Liver (tissue), 9 donors: ENCODE data around the gene SYNPR. TPM values are rescaled to one million over a fixed set of nuclear protein-coding genes. Genes with fewer than 3 reads are reported as not detected.

ENCODE experiments used
- DNase-seq: peaks from one replicate; pipeline ENCODE4 v3.0.0-alpha.2; 2017; ENCODE audit warnings: low spot score
- H3K27ac ChIP-seq, 2 donors: one replicate each; pipeline ENCODE4 v1.7.0; 2013; ENCODE audit warnings: inconsistent platforms in 2 of 2, low read length in 2 of 2, control low read depth in 1 of 2, low read depth in 1 of 2, mild to moderate bottlenecking in 1 of 2
- H3K27me3 ChIP-seq, 4 donors: one replicate each; pipeline versions ENCODE4 v1.6.1 to v1.7.0; 2013; ENCODE audit warnings: low read length in 3 of 4, inconsistent platforms in 1 of 4, mild to moderate bottlenecking in 1 of 4, moderate library complexity in 1 of 4; ENCODE audit not compliant: control insufficient read depth in 4 of 4, insufficient read depth in 4 of 4
- H3K36me3 ChIP-seq, 4 donors: one replicate each; pipeline versions ENCODE4 v1.6.1 to v1.7.0; 2013; ENCODE audit warnings: low read length in 3 of 4, mild to moderate bottlenecking in 3 of 4, low read depth in 1 of 4, moderate library complexity in 1 of 4; ENCODE audit not compliant: control insufficient read depth in 4 of 4, insufficient read depth in 3 of 4
- H3K4me1 ChIP-seq, 4 donors: one replicate each; pipeline versions ENCODE4 v1.6.1 to v1.7.0; 2013; ENCODE audit warnings: low read length in 3 of 4, mild to moderate bottlenecking in 3 of 4, moderate library complexity in 1 of 4; ENCODE audit not compliant: control insufficient read depth in 4 of 4, insufficient read depth in 4 of 4
- H3K4me3 ChIP-seq, 3 donors: one replicate each; pipeline versions ENCODE4 v1.6.1 to v1.7.0; 2013; ENCODE audit warnings: low read length in 3 of 3, control low read depth in 1 of 3, low read depth in 1 of 3, mild to moderate bottlenecking in 1 of 3
- H3K9ac ChIP-seq, 2 donors: one replicate each; pipeline ENCODE4 v1.7.0; 2013; ENCODE audit warnings: low read length in 2 of 2, mild to moderate bottlenecking in 2 of 2, moderate library complexity in 2 of 2, control low read depth in 1 of 2, low read depth in 1 of 2
- H3K9me3 ChIP-seq, 4 donors: one replicate each; pipeline versions ENCODE4 v1.6.1 to v1.7.0; 2013; ENCODE audit warnings: low read length in 3 of 4; ENCODE audit not compliant: control insufficient read depth in 4 of 4
- CTCF ChIP-seq: fragments of 150-350 bp; IDR thresholded peaks from 2 replicates; pipeline ENCODE4 v1.5.1; 2017; ENCODE audit warnings: improper control_type of control experiment, low read depth, low read length; ENCODE audit not compliant: missing input control
- FOXA1 ChIP-seq: IDR thresholded peaks from 2 replicates; pipeline ENCODE4 v1.6.1; 2016; ENCODE audit warnings: antibody characterized with exemption
- GABPA ChIP-seq, 2 donors: IDR thresholded peaks in 1 of 2; conservative IDR thresholded peaks in 1 of 2; 2 replicates each; pipeline ENCODE4 v1.6.1; 2016; ENCODE audit warnings: antibody characterized with exemption in 2 of 2, mild to moderate bottlenecking in 1 of 2, moderate library complexity in 1 of 2
- HNF4A ChIP-seq, 2 donors: conservative IDR thresholded peaks; 2 replicates each; pipeline ENCODE4 v1.6.1; 2016; ENCODE audit warnings: antibody characterized with exemption in 2 of 2, mild to moderate bottlenecking in 2 of 2
- HNF4G ChIP-seq: IDR thresholded peaks from 2 replicates; pipeline ENCODE4 v1.6.1; 2016; ENCODE audit warnings: antibody characterized with exemption
- SP1 ChIP-seq: IDR thresholded peaks from 2 replicates; pipeline ENCODE4 v1.6.1; 2018; ENCODE audit warnings: antibody characterized with exemption, mild to moderate bottlenecking
- TAF1 ChIP-seq: conservative IDR thresholded peaks from 2 replicates; pipeline ENCODE4 v1.6.1; 2016; ENCODE audit warnings: antibody characterized with exemption, mild to moderate bottlenecking
- WGBS: extraction: QIAGEN DNeasy Blood & Tissue Kit; methylation state at CpG from one replicate; pipeline ENCODE4 v1.1.7; 2013; 5-methylcytosine and 5-hydroxymethylcytosine counted together
- polyA plus RNA-seq, 2 donors: library from polyadenylated mRNA; stranded (reverse) in 1 of 2; unstranded in 1 of 2; fragments of 200-250 nt in 1 of 2; fragments of >200 nt in 1 of 2; fragmentation: Nextera tagmentation in 1 of 2; extraction: Ambion mirVana in 1 of 2; gene quantifications; one replicate each; pipeline versions ENCODE4 v1.2.1 to v1.2.3, GENCODE V29; 2013 to 2015
- total RNA-seq, 2 donors: library from RNA; depleted of rRNA; stranded (reverse); fragments of >200 nt; gene quantifications; one replicate each; pipeline ENCODE4 v1.2.3, GENCODE V29; 2014
- TF ChIP-seq, protein P1 (sequence below): IDR thresholded peaks from 2 replicates; pipeline ENCODE4 v1.6.1; 2016; ENCODE audit warnings: antibody characterized with exemption, mild to moderate bottlenecking
- TF ChIP-seq, protein P2 (sequence below): IDR thresholded peaks from 2 replicates; pipeline ENCODE4 v1.6.1; 2016; ENCODE audit warnings: antibody characterized with exemption
- donor health status: healthy.
- donor health status: healthy.
- donor health status: healthy.
- donor health status: healthy.
- donor health status: healthy.

Gene SYNPR
- total and polyA plus RNA-seq, 4 donors = not detected

DNA sequence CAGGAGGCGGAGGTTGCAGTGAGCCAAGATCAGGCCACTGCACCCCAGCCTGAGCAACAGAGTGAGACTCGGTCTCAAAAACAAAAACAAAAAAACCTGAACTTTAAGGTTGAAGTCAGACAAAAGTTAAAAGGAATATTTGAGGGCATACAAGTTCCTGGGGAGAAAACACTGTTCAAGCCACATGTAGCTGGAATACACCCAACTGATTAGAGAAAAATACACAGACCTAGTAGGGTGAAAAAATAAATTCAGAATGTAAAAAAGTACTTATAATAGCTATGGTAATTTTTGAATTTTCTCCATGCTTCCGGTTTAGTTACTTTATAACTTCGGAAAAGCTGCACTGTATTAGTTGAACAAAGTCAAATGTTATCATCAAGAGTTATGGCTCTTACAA, 331.7 kb downstream of the SYNPR start:
- DNase-seq = no peak
- Histone ChIP-seq H3K4me1 (no peaks in the 10 kb centered on the region), H3K27me3 (no peaks in the 10 kb centered on the region), H3K36me3 (no peaks in the 10 kb centered on the region), H3K27ac (no peak overlapping the region), H3K9me3 (no peaks in the 10 kb centered on the region), H3K4me3 (no peak overlapping the region), H3K9ac (no peak overlapping the region)
- TF ChIP-seq TAF1 = no peak
- no peak for TF ChIP-seq SP1
- no peak for TF ChIP-seq HNF4A (conservative IDR thresholded peaks at IDR 0.05)
- 87% methylated on average over 4 of the region's 4 CpGs for WGBS

- 84% methylated on average over 1 of the region's 1 CpG for WGBS
- no peak overlapping the region for H3K27ac ChIP-seq
- no peak for TF ChIP-seq HNF4G
- no peak for TF ChIP-seq GABPA (IDR thresholded peaks at IDR 0.05 in 1 of 2, conservative IDR thresholded peaks at IDR 0.05 in 1 of 2)
- TF ChIP-seq, protein P1, sequence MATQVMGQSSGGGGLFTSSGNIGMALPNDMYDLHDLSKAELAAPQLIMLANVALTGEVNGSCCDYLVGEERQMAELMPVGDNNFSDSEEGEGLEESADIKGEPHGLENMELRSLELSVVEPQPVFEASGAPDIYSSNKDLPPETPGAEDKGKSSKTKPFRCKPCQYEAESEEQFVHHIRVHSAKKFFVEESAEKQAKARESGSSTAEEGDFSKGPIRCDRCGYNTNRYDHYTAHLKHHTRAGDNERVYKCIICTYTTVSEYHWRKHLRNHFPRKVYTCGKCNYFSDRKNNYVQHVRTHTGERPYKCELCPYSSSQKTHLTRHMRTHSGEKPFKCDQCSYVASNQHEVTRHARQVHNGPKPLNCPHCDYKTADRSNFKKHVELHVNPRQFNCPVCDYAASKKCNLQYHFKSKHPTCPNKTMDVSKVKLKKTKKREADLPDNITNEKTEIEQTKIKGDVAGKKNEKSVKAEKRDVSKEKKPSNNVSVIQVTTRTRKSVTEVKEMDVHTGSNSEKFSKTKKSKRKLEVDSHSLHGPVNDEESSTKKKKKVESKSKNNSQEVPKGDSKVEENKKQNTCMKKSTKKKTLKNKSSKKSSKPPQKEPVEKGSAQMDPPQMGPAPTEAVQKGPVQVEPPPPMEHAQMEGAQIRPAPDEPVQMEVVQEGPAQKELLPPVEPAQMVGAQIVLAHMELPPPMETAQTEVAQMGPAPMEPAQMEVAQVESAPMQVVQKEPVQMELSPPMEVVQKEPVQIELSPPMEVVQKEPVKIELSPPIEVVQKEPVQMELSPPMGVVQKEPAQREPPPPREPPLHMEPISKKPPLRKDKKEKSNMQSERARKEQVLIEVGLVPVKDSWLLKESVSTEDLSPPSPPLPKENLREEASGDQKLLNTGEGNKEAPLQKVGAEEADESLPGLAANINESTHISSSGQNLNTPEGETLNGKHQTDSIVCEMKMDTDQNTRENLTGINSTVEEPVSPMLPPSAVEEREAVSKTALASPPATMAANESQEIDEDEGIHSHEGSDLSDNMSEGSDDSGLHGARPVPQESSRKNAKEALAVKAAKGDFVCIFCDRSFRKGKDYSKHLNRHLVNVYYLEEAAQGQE = no peak
Measured at GRCh38 chr3:63611382-63611781, 333.3 kb downstream of the SYNPR start.

GRCh38 chr3:63613561-63613960, 335.5 kb downstream of the SYNPR start:
- Histone ChIP-seq H3K36me3 (no peaks in the 10 kb centered on the region), H3K27me3 (no peaks in the 10 kb centered on the region), H3K27ac (no peak overlapping the region), H3K4me1 (no peaks in the 10 kb centered on the region), H3K9me3 (no peaks in the 10 kb centered on the region), H3K4me3 (no peak overlapping the region), H3K9ac (no peak overlapping the region)
- 94% methylated on average over 1 of the region's 1 CpG for WGBS
- no peak for DNase-seq
- no peak for TF ChIP-seq FOXA1
- TF ChIP-seq, protein P2, sequence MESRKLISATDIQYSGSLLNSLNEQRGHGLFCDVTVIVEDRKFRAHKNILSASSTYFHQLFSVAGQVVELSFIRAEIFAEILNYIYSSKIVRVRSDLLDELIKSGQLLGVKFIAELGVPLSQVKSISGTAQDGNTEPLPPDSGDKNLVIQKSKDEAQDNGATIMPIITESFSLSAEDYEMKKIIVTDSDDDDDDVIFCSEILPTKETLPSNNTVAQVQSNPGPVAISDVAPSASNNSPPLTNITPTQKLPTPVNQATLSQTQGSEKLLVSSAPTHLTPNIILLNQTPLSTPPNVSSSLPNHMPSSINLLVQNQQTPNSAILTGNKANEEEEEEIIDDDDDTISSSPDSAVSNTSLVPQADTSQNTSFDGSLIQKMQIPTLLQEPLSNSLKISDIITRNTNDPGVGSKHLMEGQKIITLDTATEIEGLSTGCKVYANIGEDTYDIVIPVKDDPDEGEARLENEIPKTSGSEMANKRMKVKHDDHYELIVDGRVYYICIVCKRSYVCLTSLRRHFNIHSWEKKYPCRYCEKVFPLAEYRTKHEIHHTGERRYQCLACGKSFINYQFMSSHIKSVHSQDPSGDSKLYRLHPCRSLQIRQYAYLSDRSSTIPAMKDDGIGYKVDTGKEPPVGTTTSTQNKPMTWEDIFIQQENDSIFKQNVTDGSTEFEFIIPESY = no peak
- TF ChIP-seq CTCF = no peak
- TF ChIP-seq HNF4G = no peak

More at GRCh38 chr3:63611382-63611781, 333.3 kb downstream of the SYNPR start:
- Histone ChIP-seq H3K4me3 (no peak overlapping the region), H3K9me3 (no peaks in the 10 kb centered on the region), H3K27me3 (no peaks in the 10 kb centered on the region), H3K4me1 (no peaks in the 10 kb centered on the region), H3K36me3 (no peaks in the 10 kb centered on the region), H3K9ac (no peak overlapping the region)
- no peak for DNase-seq
